ENCODE data around the gene ARMC3.

ARMC3 gene

GRCh38 chr10:23081221-23081750, 153.4 kb downstream of the ARMC3 start:
- no peaks in the 10 kb centered on the region for H3K36me3 ChIP-seq (ENCODE audit: insufficient read depth, low read length)
- H3K9ac ChIP-seq (ENCODE audit: insufficient read length), result no peak overlapping the region
- no peak overlapping the region for H3K4me3 ChIP-seq
- H3K27ac ChIP-seq, result no peak overlapping the region
- DNase-seq (ENCODE audit: low read depth, low spot score), result no peak
- TF ChIP-seq EZH2 (IDR thresholded peaks at IDR 0.05) (no peak), POLR2AphosphoS5 (IDR thresholded peaks at IDR 0.05; ENCODE audit: borderline replicate concordance, low read depth, low read length) (no peak), FOXP2 (optimal IDR thresholded peaks at IDR 0.05; ENCODE audit: control extremely low read depth, extremely low read length, insufficient read depth) (no peak)
- H3K9me3 ChIP-seq (ENCODE audit: low read depth, low read length), result no peaks in the 10 kb centered on the region

- H3K9ac ChIP-seq (ENCODE audit: insufficient read length), result no peak overlapping the region
- no peak overlapping the region for H3K27ac ChIP-seq
- no peaks in the 10 kb centered on the region for H3K36me3 ChIP-seq (ENCODE audit: insufficient read depth, low read length)
- H3K9me3 ChIP-seq (ENCODE audit: low read depth, low read length), result no peaks in the 10 kb centered on the region
- H3K4me3 ChIP-seq, result no peak overlapping the region
- DNase-seq (ENCODE audit: low read depth, low spot score), result no peak
- TF ChIP-seq EZH2 (IDR thresholded peaks at IDR 0.05), result no peak
- no peak for TF ChIP-seq FOXP2 (optimal IDR thresholded peaks at IDR 0.05; ENCODE audit: control extremely low read depth, extremely low read length, insufficient read depth)
- TF ChIP-seq POLR2AphosphoS5 (IDR thresholded peaks at IDR 0.05; ENCODE audit: borderline replicate concordance, low read depth, low read length), result no peak
Observed at GRCh38 chr10:23081891-23082290, 154.0 kb downstream of the ARMC3 start.
